HG02623 (cell line): ENCODE data around the gene PILRB.
"Not testable (repeated sequence)": the region's sequence is repeated elsewhere in the genome, so short reads cannot be mapped to it uniquely, and the experiment has no call there.

ENCODE experiments used
- ATAC-seq: cut with Tn5 transposase; IDR thresholded peaks from one replicate; pipeline ENCODE4 v1.9.1; 2021; ENCODE audit warnings: moderate library complexity; ENCODE audit not compliant: unreplicated experiment

Gene PILRB

DNA sequence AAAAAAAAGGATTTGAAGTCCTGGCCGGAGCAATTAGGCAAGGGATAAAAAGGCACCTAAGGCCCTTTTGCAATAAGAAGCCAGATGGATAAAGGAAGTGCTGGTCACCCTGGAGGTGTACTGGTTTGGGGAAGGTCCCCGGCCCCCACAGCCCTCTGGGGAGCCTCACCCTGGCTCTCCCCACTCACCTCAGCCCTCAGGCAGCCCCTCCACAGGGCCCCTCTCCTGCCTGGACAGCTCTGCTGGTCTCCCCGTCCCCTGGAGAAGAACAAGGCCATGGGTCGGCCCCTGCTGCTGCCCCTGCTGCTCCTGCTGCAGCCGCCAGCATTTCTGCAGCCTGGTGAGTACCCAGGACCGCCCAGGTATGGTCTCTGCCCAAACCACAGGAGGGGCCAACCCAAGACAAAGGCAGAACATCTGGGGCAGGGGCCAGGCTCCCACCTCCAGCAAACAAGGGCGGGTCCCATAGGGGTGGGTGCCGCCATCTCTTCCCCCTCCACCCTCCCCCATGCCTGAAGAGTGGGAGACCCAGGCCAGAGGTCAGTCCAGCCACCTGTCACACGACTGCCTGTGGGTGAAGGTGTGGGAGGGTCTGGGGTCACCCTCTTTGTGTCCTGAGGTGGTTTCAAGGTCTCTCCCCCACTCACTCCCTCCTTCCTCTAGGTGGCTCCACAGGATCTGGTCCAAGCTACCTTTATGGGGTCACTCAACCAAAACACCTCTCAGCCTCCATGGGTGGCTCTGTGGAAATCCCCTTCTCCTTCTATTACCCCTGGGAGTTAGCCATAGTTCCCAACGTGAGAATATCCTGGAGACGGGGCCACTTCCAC, at the start of gene PILRB:
PILRB (plus strand) TSS at position 91 of the 830 bp plus-strand sequence; CDS start at position 277, 186 bp downstream.
- no peak for ATAC-seq

DNA sequence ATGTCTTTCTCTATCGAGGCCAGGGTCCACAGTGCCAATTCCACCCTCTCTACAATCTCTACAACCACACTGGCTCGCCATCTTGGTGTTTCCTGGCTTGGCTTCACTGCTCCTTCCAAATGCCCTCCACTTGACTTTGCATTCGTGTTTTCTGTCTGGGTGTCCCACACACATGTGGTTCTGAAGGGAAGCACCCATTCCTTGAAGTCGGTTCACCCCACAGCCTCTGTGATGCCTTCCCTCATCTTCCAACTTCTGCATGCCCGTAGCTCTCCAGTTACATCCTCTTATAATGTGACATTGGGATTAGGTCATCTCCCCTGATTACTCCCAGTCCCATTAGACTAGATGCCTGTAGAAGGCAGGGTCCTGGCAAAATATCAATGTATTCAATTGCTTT, 39.6 kb upstream of the PILRB start:
- not testable (repeated sequence) for ATAC-seq

- not testable (repeated sequence) for ATAC-seq
Observed at GRCh38 chr7:100321648-100322047, 36.3 kb upstream of the PILRB start.

DNA sequence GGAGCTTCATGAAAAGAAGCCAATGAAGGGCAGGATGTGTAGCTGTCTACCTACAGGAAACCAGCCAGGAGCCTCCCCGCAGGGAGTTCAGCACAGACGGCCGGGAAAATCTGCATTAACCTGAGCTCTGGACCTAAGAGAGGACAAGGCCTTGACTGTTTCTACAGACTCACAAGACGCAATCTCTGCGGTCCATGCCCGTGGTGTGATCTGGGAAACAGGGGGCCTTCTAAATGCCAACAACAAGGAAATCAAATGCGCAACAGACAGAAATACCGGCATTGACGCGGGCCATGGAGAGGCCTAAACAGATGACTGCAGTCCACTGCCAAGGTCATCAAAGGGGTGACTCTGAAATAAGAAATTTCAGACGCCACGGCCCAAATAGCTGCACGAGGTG, 33.7 kb upstream of the PILRB start:
- ATAC-seq: not testable (repeated sequence)

- not testable (repeated sequence) for ATAC-seq
Observed at GRCh38 chr7:100325671-100326070, 32.2 kb upstream of the PILRB start.

GRCh38 chr7:100326914-100327313, 31.0 kb upstream of the PILRB start:
- not testable (repeated sequence) for ATAC-seq

DNA sequence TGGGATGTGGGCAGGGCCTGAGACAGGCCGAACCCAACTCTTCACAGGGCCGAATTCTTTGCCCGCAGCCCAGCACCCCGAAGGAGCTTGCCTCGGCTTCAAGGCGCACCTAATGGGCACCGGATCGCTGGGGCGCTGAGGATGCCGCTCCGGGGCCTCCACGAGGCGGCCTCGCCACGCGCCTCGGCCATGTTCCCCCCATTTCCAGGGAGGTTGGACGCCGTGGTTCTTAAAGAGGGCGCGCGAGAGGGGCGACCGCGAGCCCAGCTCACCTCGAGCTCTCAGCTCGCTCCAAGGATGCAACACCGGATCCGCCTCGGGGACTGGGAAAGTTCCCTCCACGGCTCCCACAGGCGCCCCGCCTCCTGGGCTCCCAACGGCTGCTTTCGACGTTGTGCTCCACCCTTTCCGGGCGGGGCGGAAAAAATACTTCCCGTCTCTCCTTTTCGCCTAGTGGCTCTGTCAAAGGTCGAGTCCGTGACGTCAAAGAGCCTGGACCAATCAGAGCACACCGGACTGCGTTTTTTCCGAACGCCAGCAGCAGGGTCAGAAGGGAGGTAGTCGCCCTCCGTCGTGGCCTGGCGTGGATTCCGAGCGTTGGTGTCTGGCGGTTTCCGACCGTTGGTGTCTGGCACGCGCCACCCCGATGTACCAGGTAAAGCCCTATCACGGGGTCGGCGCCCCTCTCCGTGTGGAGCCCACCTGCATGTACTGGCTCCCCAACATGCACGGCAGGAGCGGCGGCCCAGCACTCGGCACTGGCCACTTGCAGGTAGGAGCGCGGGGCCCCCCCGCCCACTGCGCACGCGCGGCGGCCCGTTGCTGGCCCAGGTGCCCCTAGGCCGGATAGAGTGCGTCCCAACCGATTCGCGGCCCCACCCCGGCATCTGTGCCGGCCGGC, 22.1 kb upstream of the PILRB start:
- ATAC-seq: peak; percentile 97

DNA sequence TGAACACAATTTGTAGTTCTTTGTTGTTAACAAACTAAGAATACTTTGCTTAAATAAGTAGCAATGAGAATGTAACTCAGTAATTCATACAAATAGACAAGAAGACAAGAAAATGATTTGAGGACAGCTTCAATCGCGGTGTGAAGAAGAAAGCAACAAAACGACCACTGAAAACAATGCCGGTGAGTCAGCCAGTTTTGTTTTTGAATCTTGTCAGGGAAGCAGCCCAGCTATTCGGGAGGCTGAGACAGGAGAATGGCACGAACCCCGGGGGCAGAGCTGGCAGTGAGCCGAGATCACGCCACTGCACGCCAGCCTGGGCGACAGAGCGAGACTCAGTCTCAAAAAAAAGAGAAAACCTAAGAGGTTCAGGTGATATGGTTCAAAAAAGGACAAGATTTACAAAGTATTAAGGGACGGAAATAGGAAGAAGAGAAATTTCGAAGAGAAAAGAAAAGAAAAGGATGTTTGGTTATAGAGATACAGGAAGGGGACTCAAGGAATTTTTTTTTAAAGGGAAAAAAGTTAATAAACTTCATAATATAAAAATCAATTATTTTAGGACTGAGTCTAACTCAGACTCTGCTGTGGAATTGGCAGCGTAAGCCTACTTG, 19.7 kb upstream of the PILRB start:
- ATAC-seq: not testable (repeated sequence)

DNA sequence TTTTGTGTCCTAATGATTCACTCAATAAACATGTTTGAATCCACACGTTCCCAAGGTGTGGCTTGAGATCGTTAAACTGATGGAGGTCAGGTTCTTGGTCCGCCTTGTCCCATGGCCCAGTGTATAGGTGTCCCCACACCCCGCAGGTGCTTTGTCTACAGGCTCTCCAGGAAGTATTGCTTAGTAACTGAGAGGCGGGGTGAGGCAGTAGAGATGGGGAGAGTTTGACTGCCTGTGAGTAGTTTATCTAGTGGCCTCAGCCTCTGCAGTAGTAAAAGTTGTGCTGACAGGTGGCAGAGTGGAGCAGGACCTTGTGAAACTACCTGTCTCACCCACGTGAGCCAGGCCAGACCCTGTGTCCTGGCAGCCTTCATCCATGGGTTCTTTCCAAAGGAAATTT, 16.6 kb upstream of the PILRB start:
- not testable (repeated sequence) for ATAC-seq

- no peak for ATAC-seq
Observed at GRCh38 chr7:100342765-100343164, 15.2 kb upstream of the PILRB start.

GRCh38 chr7:100344124-100344559, 13.8 kb upstream of the PILRB start:
- not testable (repeated sequence) for ATAC-seq

GRCh38 chr7:100344560-100345287, 13.2 kb upstream of the PILRB start:
- peak; percentile 80 for ATAC-seq

DNA sequence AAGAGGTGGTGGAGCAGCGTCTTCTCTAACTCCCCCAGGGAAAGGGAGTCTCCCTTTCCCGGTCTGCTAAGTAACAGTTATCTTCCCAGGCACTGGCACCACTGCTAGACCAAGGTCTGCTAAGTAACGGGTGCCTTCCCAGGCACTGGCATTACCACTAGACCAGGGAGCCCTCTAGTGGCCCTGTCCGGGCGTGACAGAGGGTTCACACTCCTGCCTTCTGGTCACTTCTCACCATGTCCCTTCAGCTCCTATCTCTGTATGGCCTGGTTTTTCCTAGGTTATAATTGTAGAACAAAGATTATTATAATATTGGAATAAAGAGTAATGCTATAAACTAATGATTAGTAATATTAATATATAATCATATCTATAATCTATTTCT, 12.6 kb upstream of the PILRB start:
- ATAC-seq: peak; percentile 19

- no peak for ATAC-seq
Observed at GRCh38 chr7:100346921-100347320, 11.0 kb upstream of the PILRB start.

DNA sequence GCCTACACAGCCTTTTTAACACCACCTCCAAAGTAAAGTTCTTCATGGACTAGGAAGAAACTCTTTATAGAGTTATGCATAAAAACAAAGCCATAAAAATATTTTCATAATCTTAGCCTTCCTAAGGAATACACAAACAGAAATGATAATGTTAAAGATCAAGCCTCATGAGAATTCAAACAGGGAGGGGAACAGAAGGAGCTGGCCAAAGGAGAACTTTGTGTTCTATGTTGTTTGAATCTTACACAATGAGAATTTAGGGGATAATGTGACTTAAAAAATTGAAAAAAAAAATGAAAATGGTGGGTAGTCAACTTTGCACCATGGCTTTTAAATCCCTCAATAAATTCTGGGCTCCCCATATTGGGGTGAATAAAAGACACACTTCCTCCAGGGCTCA, 9.1 kb upstream of the PILRB start:
- no peak for ATAC-seq

GRCh38 chr7:100349757-100350156, 8.2 kb upstream of the PILRB start:
- no peak for ATAC-seq

- no peak for ATAC-seq
Observed at GRCh38 chr7:100351657-100352058, 6.3 kb upstream of the PILRB start.

GRCh38 chr7:100352230-100352781, 5.6 kb upstream of the PILRB start:
- not testable (repeated sequence) for ATAC-seq

DNA sequence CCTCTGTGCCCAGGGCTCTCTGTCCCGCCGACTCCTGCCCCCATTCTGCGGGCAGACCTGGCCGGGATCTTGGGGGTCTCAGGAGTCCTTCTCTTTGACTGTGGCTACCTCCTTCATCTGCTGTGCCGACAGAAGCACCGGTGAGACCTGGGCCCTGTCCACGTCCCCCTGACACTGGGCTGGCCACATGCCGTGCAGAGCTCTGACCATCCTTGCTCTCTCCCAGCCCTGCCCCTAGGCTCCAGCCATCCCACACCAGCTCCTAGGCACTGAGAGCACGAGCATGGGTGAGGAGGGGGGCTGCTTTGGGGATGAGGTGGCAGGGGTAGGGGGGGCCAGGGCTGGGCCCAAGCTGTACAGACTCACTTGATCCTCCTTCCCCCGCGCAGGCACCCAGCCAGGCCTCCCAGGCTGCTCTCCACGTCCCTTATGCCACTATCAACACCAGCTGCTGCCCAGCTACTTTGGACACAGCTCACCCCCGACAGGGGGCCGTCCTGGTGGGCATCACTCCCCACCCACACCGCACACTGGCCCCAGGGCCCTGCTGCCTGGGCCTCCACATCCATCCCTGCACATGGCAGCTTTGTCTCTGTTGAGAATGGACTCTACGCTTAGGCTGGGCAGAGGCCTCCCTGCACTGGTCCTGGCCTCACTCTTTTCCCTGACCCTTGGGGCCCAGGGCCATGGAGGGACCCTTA, 4.8 kb upstream of the PILRB start:
- ATAC-seq: no peak
